ENCODE data around the gene EIF3B. TPM values are rescaled to one million over a fixed set of nuclear protein-coding genes. Genes with fewer than 3 reads are reported as not detected.
"Not testable (repeated sequence)": the region's sequence is repeated elsewhere in the genome, so short reads cannot be mapped to it uniquely, and the experiment has no call there.

EIF3B gene
- polyA plus RNA-seq, 3 donors from 2014 or later: 79.2 to 114 (median 112) TPM

DNA sequence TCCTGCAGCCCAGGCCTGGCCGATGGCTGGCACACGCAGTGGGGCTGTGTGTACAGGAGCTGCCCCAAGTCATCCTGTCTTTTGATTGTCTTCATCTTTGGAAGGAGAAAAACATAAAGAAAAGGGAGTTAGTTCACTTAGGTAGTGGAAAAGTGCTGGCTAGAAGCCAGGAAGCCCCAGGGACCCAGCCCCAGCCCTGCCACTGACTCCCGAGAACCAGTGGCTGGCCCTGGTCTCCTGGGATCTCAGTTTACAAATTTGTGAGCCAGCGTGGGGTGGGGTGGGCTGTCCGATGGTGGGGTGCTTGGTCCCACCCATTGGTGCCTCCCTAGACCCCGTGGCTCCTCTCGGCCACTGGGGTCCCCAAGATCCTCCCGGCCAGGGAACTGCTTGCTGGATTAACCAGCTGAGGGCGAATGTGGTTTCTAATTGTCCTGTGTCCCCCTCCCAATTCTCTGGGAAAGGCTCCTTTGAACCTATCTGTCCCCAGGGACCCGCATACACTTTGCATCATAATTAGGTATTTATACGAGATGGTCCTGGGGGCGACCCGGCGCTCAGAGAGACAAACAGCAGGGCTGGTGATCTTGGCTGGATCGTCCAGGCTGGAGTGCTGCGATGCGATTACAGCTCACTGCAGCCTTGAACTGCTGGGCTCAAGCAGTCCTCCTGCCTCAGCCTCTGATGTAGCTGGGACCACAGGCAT, 32.5 kb downstream of the EIF3B start:
- H3K27me3 Mint-ChIP-seq (ENCODE audit: low read depth in 3 of 3): peaks cover 0 to 7% (median 3%) of the 10 kb centered on the region in 3 donors

DNA sequence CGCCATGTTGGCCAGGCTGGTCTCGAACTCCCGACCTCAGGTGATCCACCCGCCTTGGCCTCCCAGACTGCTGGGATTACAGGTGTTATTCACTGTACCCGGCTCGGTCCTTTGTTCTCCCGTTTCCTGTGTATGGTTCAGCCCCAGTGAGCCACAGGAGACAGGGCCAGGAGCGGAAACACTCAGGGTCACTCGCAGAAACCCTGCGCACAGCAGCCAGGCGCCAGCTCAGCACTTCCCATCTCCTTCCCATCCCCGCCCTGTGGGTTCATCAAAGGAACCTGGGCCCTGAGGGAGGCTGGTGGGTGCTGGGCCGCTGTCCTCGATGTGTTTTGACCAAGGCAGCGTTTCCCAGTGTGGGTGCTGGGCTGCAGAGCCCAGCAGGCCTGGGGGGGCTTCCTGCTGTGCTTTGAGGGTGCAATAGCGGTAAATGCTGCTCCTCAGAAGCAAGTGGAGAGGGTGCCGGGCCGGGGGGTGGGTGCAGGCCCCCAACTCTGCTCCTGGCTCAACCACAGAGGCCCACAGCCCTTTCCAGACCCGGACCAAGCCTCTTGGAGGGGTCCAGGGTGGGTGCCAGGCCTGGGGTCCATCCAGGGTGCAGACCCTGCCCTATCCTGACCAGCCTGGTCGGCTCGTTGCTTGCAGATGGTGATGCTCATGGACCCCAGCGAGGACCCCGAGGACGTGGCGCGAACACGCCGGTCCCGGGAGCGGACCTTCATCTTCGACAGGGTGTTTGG, 33.4 kb downstream of the EIF3B start:
- Mint-ChIP-seq H3K4me3 (no peak overlapping the region), H3K4me1 (peaks cover 0 to 1% of the 10 kb centered on the region in 2 donors), H3K27me3 (ENCODE audit: low read depth in 3 of 3) (peaks cover 0 to 5% (median 3%) of the 10 kb centered on the region in 3 donors), H3K36me3 (peaks cover 0 to 3% (median 0%) of the 10 kb centered on the region in 3 donors), H3K9me3 (no peaks in the 10 kb centered on the region), H3K27ac (no peak overlapping the region)
- DNase-seq: no peak

More for the DNA sequence above, 32.5 kb downstream of the EIF3B start:
- Mint-ChIP-seq H3K36me3 (peaks cover 0 to 3% (median 0%) of the 10 kb centered on the region in 3 donors), H3K4me3 (no peak overlapping the region), H3K4me1 (peaks cover 0 to 1% of the 10 kb centered on the region in 2 donors), H3K27ac (no peak overlapping the region), H3K9me3 (no peaks in the 10 kb centered on the region)
- DNase-seq: no peak

DNA sequence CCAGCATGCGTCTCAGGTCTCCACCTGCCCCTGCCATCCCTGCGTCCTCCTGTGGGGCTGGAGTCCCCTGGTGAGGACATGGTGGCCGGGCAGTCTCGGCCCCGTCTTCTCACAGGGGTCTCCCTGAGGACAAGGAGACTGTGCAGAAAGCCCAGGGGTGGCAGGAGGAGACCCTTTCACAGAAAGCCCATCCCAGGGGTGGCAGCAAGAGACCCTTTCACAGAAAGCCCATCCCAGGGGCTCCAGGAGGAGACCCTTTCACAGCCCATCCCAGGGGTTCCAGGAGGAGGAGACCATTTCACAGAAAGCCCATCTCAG, 34.0 kb downstream of the EIF3B start:
- no peak overlapping the region for H3K4me3 Mint-ChIP-seq
- no peak overlapping the region for H3K27ac Mint-ChIP-seq
- no peaks in the 10 kb centered on the region for H3K9me3 Mint-ChIP-seq
- no peak for DNase-seq
- peaks cover 0 to 3% (median 0%) of the 10 kb centered on the region in 3 donors for H3K36me3 Mint-ChIP-seq
- peaks cover 0 to 5% of the 10 kb centered on the region in 2 donors for H3K4me1 Mint-ChIP-seq
- H3K27me3 Mint-ChIP-seq (ENCODE audit: low read depth in 3 of 3): peaks cover 0 to 5% (median 2%) of the 10 kb centered on the region in 3 donors

DNA sequence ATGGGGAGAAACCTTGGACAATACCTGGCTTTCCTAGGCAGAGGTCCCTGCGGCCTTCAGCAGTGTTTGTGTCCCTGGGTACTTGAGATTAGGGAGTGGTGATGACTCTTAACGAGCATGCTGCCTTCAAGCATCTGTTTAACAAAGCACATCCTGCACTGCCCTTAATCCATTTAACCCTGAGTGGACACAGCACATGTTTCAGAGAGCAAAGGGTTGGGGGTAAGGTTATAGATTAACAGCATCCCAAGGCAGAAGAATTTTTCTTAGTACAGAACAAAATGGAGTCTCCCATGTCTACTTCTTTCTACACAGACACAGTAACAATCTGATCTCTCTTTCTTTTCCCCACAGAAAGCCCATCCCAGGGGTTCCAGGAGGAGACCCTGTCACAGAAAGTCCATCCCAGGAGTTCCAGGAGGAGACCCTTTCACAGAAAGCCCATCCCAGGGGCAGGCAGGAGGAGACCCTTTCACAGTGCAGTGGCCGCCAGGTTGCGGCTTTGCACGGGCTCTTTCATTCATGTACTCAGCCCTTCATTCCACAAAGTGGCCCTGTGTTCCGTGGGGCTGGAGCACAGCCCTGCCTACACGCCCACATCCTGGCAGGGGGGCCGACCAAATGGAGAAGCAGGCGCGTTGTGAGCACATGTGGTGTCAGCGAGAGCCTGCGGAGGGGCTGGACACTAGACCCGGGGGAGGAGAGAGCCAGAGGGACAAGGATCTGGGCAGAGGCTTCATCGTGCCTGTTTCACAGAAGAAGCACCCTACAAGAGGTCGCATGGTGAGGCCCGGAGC, 35.6 kb downstream of the EIF3B start:
- not testable (repeated sequence) for H3K4me1 Mint-ChIP-seq; H3K27ac Mint-ChIP-seq; DNase-seq; H3K36me3 Mint-ChIP-seq; H3K27me3 Mint-ChIP-seq (ENCODE audit: low read depth in 3 of 3); H3K4me3 Mint-ChIP-seq; H3K9me3 Mint-ChIP-seq

DNA sequence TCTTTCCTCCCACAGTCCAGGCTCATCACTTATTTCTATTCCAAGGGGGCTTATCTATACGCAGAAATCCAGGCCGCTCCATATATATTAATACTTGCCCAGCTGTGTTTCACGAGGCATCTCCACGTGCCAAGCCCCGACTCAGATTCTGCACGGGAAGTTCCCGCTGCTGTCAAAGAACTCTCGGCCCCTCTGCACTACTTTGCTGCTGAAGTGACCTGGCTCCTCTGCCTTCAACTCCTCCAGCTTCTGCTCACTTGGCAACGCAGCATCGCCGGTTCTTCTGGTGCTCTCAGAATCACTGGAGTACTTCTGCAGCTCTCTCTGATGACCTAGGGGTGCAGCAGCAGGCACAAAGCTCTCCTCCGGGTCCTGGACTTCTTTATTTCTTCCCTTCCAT, 39.1 kb downstream of the EIF3B start:
- no peaks in the 10 kb centered on the region for H3K36me3 Mint-ChIP-seq
- no peak for DNase-seq
- peaks cover 0 to 2% (median 1%) of the 10 kb centered on the region in 3 donors for H3K27me3 Mint-ChIP-seq (ENCODE audit: low read depth in 3 of 3)
- H3K9me3 Mint-ChIP-seq: no peaks in the 10 kb centered on the region
- peaks cover 8 to 17% of the 10 kb centered on the region in 2 donors for H3K4me1 Mint-ChIP-seq
- no peak overlapping the region for H3K4me3 Mint-ChIP-seq
- H3K27ac Mint-ChIP-seq: no peak overlapping the region

DNA sequence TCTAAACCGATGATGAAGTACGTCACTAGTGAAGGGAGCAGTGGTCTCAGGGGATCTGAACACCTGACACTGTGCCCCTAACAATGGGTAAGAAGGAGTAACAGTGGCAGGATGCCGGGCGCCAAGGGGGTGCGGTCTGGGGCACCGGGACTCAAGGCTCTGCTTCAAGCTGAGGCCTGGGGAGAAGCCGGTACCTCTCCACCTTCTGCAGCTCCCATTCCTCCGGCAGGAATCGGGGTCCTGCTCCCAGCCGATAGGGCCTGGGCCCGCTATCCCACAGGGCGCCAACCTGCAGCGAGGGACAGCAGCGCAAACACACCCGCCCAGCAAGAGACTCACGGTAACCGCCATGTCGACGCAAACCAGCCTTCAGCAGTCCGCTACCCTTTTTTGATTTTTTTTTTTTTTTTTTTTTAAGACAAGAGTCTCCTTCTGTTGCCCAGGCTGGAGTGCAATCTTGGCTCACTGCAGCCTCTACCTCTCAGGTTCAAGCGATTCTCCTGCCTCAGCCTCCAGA, 40.0 kb downstream of the EIF3B start:
- Mint-ChIP-seq H3K4me3 (no peak overlapping the region), H3K27ac (no peak overlapping the region), H3K27me3 (ENCODE audit: low read depth in 3 of 3) (peaks cover 0 to 2% (median 1%) of the 10 kb centered on the region in 3 donors), H3K36me3 (no peaks in the 10 kb centered on the region), H3K4me1 (peaks cover 12 to 22% of the 10 kb centered on the region in 2 donors), H3K9me3 (no peaks in the 10 kb centered on the region)
- DNase-seq: no peak

DNA sequence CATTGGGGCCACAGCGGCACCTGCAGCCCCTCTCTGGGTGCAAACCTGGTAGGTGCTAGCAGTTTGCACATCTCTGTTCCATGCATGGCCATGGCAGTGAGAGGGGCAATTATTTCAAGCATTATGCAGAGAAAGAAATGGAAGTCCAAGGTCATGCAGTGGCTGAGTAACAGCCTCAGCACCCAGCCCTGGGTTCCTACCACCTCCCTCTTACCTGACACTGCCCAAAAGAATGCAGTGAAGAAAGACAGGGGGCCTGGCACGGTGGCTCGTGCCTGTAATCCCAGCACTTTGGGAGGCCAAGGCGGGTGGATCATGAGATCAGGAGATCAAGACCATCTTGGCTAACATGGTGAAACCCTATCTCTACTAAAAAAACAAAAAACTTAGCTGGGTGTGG, 43.9 kb downstream of the EIF3B start:
- no peak for DNase-seq
- Mint-ChIP-seq H3K27me3 (ENCODE audit: low read depth in 3 of 3) (peaks cover 5 to 8% (median 7%) of the 10 kb centered on the region in 3 donors), H3K4me3 (no peak overlapping the region), H3K27ac (peak overlapping the region in 2 of 6 donors; percentile 45 to 50), H3K36me3 (no peaks in the 10 kb centered on the region), H3K9me3 (no peaks in the 10 kb centered on the region), H3K4me1 (peaks cover 33 to 34% of the 10 kb centered on the region in 2 donors)

DNA sequence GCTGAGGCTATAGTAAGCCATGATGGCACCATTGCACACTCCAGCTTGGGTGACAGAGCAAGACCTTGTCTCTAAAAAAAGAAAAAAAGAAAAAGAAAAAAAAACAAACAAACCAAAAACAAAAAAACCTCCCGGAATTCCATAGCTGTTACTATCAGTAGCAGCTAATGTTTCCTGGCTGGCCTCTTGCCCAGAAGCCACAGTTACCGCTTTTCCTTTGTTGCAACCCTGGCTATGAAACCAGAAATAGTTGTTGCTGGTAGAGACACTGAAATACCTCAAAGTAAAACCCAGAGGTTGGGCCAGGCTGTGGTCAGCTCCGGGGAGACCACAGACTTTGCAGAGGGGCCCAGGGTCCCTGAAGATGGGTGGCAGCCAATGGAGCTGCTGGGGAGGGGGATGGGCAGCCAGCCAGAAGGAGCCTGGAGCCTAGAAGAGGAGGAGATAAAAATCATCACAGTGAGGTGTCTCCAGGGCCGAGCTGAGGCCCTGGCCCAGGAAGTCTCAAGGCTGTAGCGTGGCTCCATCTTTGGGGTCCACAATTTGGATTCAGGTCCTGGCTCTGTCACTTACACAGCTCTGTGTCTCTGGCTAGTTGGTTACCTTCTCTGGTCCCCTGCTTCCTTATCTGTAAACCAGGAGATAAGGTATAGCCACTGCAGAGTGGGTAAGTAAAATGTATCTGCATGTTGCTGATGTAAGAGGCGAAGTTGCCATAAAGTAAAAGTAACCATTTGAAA, 45.4 kb downstream of the EIF3B start:
- H3K9me3 Mint-ChIP-seq: no peaks in the 10 kb centered on the region
- H3K4me1 Mint-ChIP-seq: peaks cover 39 to 41% of the 10 kb centered on the region in 2 donors
- peak overlapping the region; percentile 77 to 93 (median 90) for H3K27ac Mint-ChIP-seq
- H3K27me3 Mint-ChIP-seq (ENCODE audit: low read depth in 3 of 3): peaks cover 10 to 16% (median 14%) of the 10 kb centered on the region in 3 donors
- peak overlapping the region; percentile 65 to 78 (median 73) for H3K4me3 Mint-ChIP-seq
- H3K36me3 Mint-ChIP-seq: peaks cover 0 to 3% (median 0%) of the 10 kb centered on the region in 3 donors
- peak; percentile 61 to 67 (median 67) for DNase-seq

DNA sequence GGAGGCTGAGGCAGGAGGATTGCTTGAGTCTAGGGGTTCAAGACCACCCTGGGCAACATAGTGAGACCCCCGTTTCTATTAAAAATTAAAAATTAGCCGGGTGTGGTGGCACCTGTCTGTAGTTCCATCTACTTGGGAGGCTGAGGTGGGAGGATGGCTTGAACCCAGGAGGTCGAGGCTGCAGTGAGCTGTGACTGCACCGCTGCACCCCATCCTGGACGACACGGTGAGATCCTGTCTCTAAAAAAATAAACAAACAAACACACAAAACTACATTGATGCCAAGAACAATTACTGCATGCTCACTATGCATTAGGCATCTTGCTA, 48.0 kb downstream of the EIF3B start:
- peaks cover 5 to 8% (median 6%) of the 10 kb centered on the region in 3 donors for H3K36me3 Mint-ChIP-seq
- H3K4me1 Mint-ChIP-seq: peaks cover 57 to 65% of the 10 kb centered on the region in 2 donors
- peak overlapping the region; percentile 82 to 88 (median 88) for H3K27ac Mint-ChIP-seq
- DNase-seq: no peak
- peaks cover 18 to 29% (median 18%) of the 10 kb centered on the region in 3 donors for H3K27me3 Mint-ChIP-seq (ENCODE audit: low read depth in 3 of 3)
- no peaks in the 10 kb centered on the region for H3K9me3 Mint-ChIP-seq
- H3K4me3 Mint-ChIP-seq: peak overlapping the region; percentile 82 to 91 (median 83)

DNA sequence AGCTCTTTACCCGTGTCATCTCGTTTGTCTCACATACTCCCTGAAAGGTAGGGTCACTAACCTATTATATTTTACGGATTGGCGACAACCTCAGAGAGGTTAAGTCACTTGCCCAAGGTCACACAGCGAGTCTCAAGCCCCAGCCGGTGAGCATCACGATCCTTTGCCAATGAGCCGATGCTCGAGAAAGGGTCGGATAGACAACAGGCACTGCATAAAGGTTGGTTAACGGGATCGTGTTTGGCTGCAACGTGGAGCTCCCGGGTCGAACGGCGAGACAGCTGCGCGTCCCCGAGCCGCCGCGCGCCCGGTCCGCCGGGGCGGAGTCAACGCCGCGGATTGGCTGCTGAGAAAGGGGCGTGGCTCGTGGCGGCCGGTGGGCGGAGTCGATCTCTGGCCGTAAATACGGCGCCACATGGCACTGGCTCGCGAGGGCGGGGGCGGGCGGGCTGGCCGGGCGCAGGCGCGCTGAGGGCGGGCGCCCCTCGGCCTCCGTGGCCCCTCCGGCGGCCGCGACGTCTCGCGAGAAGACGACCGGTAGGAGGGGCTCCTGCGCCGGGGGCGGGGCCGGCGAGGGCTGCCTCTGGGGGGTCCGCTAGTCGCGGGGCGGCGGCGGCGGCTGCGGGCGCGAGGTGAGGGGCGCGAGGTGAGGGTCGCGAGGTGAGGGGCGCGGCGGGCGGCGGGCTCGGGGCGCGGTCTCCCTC, 48.5 kb downstream of the EIF3B start, which contains the start of gene CHST12:
TSS of gene CHST12 (plus strand) at position 598 of the 704 bp plus-strand sequence. CDS start 29,029 bp downstream, outside the sequence.
- DNase-seq: peak; percentile 95 to 97 (median 96)
- Mint-ChIP-seq H3K27ac (peak within 1 kb of the TSS; percentile 97 to 100 (median 98)), H3K36me3 (peaks cover 6 to 8% (median 6%) of the 10 kb centered on the region in 3 donors), H3K9me3 (no peaks in the 10 kb centered on the region), H3K4me3 (peak within 1 kb of the TSS; percentile 93 to 99 (median 96)), H3K27me3 (ENCODE audit: low read depth in 3 of 3) (peaks cover 17 to 29% (median 18%) of the 10 kb centered on the region in 3 donors), H3K4me1 (peaks cover 59 to 67% of the 10 kb centered on the region in 2 donors)

DNA sequence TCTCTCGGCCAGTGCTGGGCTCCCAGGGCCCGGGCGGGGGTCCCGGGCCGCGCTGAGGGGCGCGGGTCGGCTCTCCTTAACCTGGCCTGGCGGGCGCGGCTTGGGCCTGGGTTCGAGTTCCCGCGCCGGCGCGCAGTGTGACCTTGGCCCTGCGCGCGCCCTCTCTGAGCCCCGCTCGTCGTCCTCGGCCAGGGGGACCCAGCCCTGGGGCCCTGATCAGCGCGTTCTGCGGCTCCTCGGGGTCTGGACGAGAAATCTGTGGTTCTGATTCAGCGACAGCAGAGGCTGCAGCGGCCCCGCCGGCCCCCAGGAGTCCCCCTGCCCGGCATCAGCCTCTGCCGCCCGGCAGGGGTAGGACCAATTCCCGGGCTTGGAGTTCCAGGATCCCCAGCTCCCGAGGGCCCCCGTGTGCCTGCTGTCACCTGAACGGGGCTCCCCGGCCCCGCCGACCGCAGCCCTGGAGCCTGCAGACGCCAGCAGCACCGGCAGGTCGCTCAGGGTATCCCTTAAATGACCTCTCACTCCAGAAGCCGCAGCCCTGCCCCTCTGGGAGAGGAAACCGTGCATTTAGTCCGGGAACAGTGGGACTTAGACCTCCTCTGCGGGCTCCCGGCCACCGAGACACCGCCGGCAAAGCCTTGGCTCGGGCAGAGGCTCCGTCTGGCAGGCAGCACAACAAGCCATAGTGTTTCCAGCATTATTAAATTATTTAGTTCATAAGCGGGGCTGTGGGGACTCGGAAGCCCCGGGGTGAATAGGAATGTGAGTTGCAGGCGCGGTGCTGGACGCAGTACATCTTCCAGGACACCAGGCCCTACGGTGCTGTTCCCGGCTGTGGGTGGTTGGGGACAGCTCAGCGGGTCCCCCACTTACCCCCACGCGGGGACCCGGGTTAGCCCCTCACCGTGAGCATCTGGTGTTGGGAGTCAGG, 49.4 kb downstream of the EIF3B start:
- H3K4me1 Mint-ChIP-seq: peaks cover 62 to 70% of the 10 kb centered on the region in 2 donors
- H3K4me3 Mint-ChIP-seq: peak overlapping the region; percentile 93 to 99 (median 96)
- peaks cover 8 to 13% (median 11%) of the 10 kb centered on the region in 3 donors for H3K36me3 Mint-ChIP-seq
- peak overlapping the region; percentile 97 to 100 (median 98) for H3K27ac Mint-ChIP-seq
- no peak for DNase-seq
- H3K27me3 Mint-ChIP-seq (ENCODE audit: low read depth in 3 of 3): peaks cover 17 to 29% (median 18%) of the 10 kb centered on the region in 3 donors
- no peaks in the 10 kb centered on the region for H3K9me3 Mint-ChIP-seq

All from immature natural killer cell (primary cell).